K562 (cell line): ENCODE measurements around the gene LMF2. TPM values are rescaled to one million over a fixed set of nuclear protein-coding genes. Genes with fewer than 3 reads are reported as not detected.
A peak's percentile ranks its signal among the peaks of the same experiment; 100 is the strongest.

Experiments used
- ELF1 ChIP-seq: fragments of 200-800 bp; sonication (Bioruptor generic); IDR thresholded peaks from 2 replicates; pipeline ENCODE4 v1.6.1; 2016; ENCODE audit warnings: missing genetic modification characterization, missing compliant biosample characterization
- FOSL1 ChIP-seq: fragments of 200-800 bp; sonication (Bioruptor generic); conservative IDR thresholded peaks from 2 replicates; pipeline ENCODE4 v1.6.1; 2016; ENCODE audit warnings: missing genetic modification characterization, missing compliant biosample characterization
- KAT2B ChIP-seq: IDR thresholded peaks from one replicate; pipeline ENCODE4 v1.6.1; 2012; ENCODE audit warnings: low read depth, mild to moderate bottlenecking, control low read depth, inconsistent platforms, low read length, moderate library complexity
- MEIS2 ChIP-seq: fragments of 450-650 bp; IDR thresholded peaks from 2 replicates; pipeline ENCODE4 v1.6.1; 2014; ENCODE audit warnings: mild to moderate bottlenecking; ENCODE audit not compliant: partially characterized antibody
- MNT ChIP-seq, 2 experiments: fragments of 450-650 bp; conservative IDR thresholded peaks; 2 replicates each; pipeline ENCODE4 v1.6.1; 2017; ENCODE audit warnings: mild to moderate bottlenecking in 2 of 2, moderate library complexity in 2 of 2
- PHF20 ChIP-seq: fragments of 450-650 bp; IDR thresholded peaks from 2 replicates; pipeline ENCODE4 v1.6.1; 2018; ENCODE audit not compliant: partially characterized antibody
- PML ChIP-seq: IDR thresholded peaks from 2 replicates; pipeline ENCODE4 v1.6.1; 2012; ENCODE audit warnings: low read length, inconsistent platforms
- RAD21 ChIP-seq, 2 experiments: fragments of 250-450 bp in 1 of 2; fragments of 450-650 bp in 1 of 2; sonication (Bioruptor Pico) in 1 of 2; formaldehyde crosslinking in 1 of 2; IDR thresholded peaks in 1 of 2; conservative IDR thresholded peaks in 1 of 2; 2 replicates each; pipeline versions ENCODE4 v1.4.0 to v1.8.0; 2020 to 2022; ENCODE audit warnings: mild to moderate bottlenecking in 2 of 2, moderate library complexity in 1 of 2
- THAP7 ChIP-seq: fragments of 250-450 bp; sonication (Bioruptor Pico); IDR thresholded peaks from 2 replicates; pipeline ENCODE4 v1.5.0; 2021
- YY1 ChIP-seq, 3 experiments: IDR thresholded peaks; 2 replicates each; pipeline ENCODE4 v1.6.1; 2011; ENCODE audit warnings: low read length in 2 of 3, mild to moderate bottlenecking in 2 of 3, moderate library complexity in 2 of 3, borderline replicate concordance in 1 of 3, control low read depth in 1 of 3, low read depth in 1 of 3; ENCODE audit not compliant: insufficient read depth in 3 of 3, insufficient replicate concordance in 2 of 3, control insufficient read depth in 1 of 3, insufficient read length in 1 of 3; ENCODE audit errors: extremely low read depth in 1 of 3
- ZBTB17 ChIP-seq: fragments of 450-650 bp; formaldehyde crosslinking; IDR thresholded peaks from 2 replicates; pipeline ENCODE4 v1.4.0; 2020; ENCODE audit warnings: mild to moderate bottlenecking
- ZNF133 ChIP-seq: fragments of 250-450 bp; sonication (Bioruptor Pico); IDR thresholded peaks from 2 replicates; pipeline ENCODE4 v1.4.0; 2020; ENCODE audit warnings: mild to moderate bottlenecking
- ZNF407 ChIP-seq: fragments of 450-650 bp; IDR thresholded peaks from 2 replicates; pipeline ENCODE4 v1.6.1; 2016; ENCODE audit warnings: low read depth
- ZNF511 ChIP-seq: sonication (generic); formaldehyde crosslinking; IDR thresholded peaks from 2 replicates; pipeline ENCODE4 v1.8.0; 2022; ENCODE audit warnings: mild to moderate bottlenecking, missing genetic modification reagents
- ZNF668 ChIP-seq: fragments of 250-450 bp; sonication (Bioruptor Pico); IDR thresholded peaks from 2 replicates; pipeline ENCODE4 v1.8.0; 2022; ENCODE audit warnings: mild to moderate bottlenecking, inconsistent platforms
- ZSCAN32 ChIP-seq: fragments of 450-650 bp; formaldehyde crosslinking; IDR thresholded peaks from 2 replicates; pipeline ENCODE4 v1.4.0; 2020; ENCODE audit warnings: mild to moderate bottlenecking, moderate library complexity
- polyA plus RNA-seq, 8 experiments: library from polyadenylated mRNA; depleted of rRNA in 4 of 8; stranded (reverse) in 5 of 8; unstranded in 3 of 8; fragments of >200 nt; fragmentation: Nextera tagmentation in 2 of 8; fragmentation: Illumina TruSeq in 1 of 8; extraction: Ambion mirVana in 2 of 8; extraction: Trizol in 1 of 8; gene quantifications; 2 replicates each; pipeline versions ENCODE4 v1.2.1 to v1.2.3, GENCODE V29; 2011 to 2014; ENCODE audit warnings: inconsistent platforms in 1 of 8, missing spikeins in 1 of 8
- total RNA-seq, 7 experiments: library from RNA; depleted of rRNA in 6 of 7; stranded (reverse); fragments of >200 nt in 6 of 7; fragmentation: Illumina TruSeq in 2 of 7; extraction: Trizol in 2 of 7; gene quantifications; 2 replicates each; pipeline versions ENCODE4 v1.2.1 to v1.2.3, GENCODE V29; 2011 to 2021; ENCODE audit warnings: low replicate concordance in 1 of 7

The LMF2 gene
- total and polyA plus RNA-seq, 9 of the 15 experiments (the other 6 are each of a cell fraction or from before 2014, with no cell fraction given) = 0.08 to 37.1 (median 7.6) TPM

- TF ChIP-seq MNT (conservative IDR thresholded peaks at IDR 0.05) = peak; percentile 77 to 87
- TF ChIP-seq ELF1 = no peak
- TF ChIP-seq ZNF133 (CRISPR knock-in tag) = no peak
- 0 out of 2 replicates have a peak, but pooled peaks have one; percentile 22 for TF ChIP-seq ZNF511
- TF ChIP-seq MEIS2 = peak; percentile 97
- TF ChIP-seq ZBTB17 (CRISPR knock-in tag) = no peak
- peak; percentile 11 for TF ChIP-seq PHF20
- no peak for TF ChIP-seq RAD21 (CRISPR knock-in tag; conservative IDR thresholded peaks at IDR 0.05 in 1 of 2, IDR thresholded peaks at IDR 0.05 in 1 of 2)
- TF ChIP-seq YY1 (IDR thresholded peaks at IDR 0.05; ENCODE audit: borderline replicate concordance in 1 of 3, control insufficient read depth in 1 of 3, extremely low read depth in 1 of 3, insufficient read depth in 3 of 3, insufficient read length in 1 of 3, insufficient replicate concordance in 2 of 3, low read depth in 1 of 3, low read length in 2 of 3) = peak in 2 of 3 experiments; percentile 68 to 73
- no peak for TF ChIP-seq ZSCAN32 (CRISPR knock-in tag)
- TF ChIP-seq ZNF407 = no peak
- TF ChIP-seq KAT2B = no peak
- TF ChIP-seq FOSL1 (tag) = peak; percentile 19; the same call in 1 of the 2 replicates
- no peak for TF ChIP-seq THAP7 (CRISPR knock-in tag)
- no peak for TF ChIP-seq ZNF668
- no peak for TF ChIP-seq PML
These were observed 17.8 kb upstream of the LMF2 start, which contains the start of gene SCO2 (continued) for GRCh38 chr22:50525104-50525857.
